GM18868 (cell line): ENCODE data around the gene FRAT2.
A peak's percentile ranks its signal among the peaks of the same experiment; 100 is the strongest.

Source experiments
- ATAC-seq: cut with Tn5 transposase; IDR thresholded peaks from one replicate; pipeline ENCODE4 v1.9.1; 2021; ENCODE audit warnings: mild to moderate bottlenecking, moderate library complexity; ENCODE audit not compliant: unreplicated experiment

The FRAT2 gene, protein sequence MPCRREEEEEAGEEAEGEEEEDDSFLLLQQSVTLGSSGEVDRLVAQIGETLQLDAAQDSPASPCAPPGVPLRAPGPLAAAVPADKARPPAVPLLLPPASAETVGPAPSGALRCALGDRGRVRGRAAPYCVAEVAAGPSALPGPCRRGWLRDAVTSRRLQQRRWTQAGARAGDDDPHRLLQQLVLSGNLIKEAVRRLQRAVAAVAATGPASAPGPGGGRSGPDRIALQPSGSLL

GRCh38 chr10:97334370-97335175, at the start of gene FRAT2:
TSS of gene FRAT2 (minus strand) at chr10:97334729. CDS start at chr10:97334572, 157 bp downstream.
- peak; percentile 95 for ATAC-seq

GRCh38 chr10:97384156-97384555, 49.6 kb upstream of the FRAT2 start:
- ATAC-seq, result no peak

DNA sequence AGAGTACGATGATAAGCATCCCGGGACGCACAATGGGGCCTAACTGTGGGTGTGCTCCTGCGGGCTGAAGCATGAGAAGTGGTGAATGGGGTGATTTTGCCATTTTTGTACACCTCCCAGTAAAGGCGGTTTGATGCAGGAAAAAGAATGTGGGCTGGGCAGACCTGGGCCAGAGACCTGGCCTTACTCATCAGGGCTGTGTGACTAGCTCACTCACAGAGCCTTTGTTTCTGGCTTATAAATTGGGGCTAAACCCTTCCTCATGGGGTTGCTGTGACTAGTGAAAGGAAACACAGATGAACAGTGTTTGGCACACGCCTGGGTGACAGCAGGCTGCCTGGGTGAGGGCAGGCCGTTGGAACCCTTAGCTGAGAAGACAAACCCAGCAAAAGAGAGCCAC, 48.6 kb upstream of the FRAT2 start:
- ATAC-seq, result no peak

DNA sequence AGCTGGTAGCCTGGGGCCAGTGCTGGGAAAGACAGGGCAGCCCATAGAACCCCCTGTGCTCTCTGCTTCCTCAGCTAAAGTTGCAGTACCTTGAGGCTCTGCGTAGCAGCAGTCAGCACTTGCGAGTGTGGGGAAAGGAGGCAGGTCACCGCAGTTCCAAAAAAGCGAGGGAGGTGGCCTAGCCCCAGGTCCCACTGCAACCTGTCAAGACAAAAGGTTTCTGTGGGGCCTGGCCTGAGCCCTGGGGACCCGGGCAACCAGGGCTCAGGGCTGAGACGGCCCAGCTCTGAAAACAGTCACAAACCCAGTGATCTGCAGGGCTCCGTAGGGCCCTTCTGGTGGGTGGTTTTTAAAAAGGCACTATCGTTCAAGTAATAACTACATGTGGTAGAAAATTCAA, 47.1 kb upstream of the FRAT2 start:
- ATAC-seq, result no peak

- ATAC-seq, result no peak
Observed at GRCh38 chr10:97380516-97380915, 46.0 kb upstream of the FRAT2 start.

DNA sequence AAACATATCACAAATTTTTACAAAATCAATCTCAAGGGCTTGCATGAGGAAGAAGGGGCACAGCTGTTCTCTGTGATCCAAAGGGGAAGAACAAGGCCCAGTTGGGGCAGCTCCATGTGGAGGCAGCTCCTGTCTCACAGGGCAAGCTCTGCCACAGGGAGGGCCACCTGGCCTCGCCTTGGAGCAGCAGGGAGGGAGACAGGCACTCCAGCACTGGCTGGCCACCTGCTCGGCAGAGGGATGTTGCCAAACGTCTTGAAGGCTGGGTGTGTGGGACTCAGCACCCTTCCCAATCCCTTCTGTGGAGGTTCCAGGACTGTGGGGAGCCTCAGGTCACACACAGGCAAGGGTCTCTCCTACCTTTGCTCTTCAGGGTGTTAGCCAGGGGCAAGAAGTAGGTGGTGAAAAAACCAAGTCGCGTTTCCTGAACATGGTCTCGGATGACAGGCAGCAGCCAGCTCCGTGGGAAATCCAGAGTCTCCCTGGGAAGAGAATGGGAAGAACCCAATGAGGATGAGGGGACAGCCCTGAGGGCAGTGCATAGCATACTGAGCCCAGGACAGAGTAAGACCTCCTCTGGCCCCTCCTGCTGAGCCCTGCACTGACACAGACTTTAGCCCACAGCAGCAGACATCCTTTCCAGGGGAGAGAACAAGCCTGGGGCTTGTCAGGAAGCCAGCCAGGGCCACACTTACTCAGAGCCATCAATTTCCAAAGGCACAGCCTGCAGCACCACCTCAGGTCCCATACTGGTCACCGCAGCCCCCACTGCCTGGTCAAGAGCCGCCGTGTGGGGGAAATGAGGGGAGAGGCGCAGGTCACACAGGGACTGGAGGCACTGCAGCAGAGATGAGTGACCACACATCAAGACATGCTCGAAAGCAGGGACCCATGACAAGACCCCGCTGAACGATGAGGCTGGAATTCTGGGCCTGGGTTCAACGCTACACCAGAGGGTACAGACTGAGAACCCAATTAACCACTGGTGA, 44.7 kb upstream of the FRAT2 start:
- ATAC-seq, result no peak

DNA sequence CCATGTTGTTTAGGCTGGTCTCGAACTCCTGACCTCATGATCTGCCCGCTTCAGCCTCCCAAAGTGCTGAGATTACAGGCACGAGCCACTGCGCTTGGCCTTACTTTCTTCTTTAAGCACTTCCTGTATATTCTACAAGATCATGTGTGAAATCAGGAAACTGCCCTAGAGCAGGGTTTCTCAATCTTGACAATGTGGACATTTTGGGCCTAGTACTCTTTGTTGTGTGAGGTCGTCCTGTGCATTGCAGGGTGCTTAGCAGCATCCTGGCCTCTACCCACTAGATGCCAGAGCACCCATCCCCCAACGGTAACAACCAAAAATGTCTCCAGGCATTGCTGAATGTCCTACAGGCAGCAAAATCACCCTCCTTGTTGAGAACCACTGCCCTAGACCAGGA, 41.9 kb upstream of the FRAT2 start:
- no peak for ATAC-seq

GRCh38 chr10:97373456-97373855, 38.9 kb upstream of the FRAT2 start:
- ATAC-seq, result no peak

DNA sequence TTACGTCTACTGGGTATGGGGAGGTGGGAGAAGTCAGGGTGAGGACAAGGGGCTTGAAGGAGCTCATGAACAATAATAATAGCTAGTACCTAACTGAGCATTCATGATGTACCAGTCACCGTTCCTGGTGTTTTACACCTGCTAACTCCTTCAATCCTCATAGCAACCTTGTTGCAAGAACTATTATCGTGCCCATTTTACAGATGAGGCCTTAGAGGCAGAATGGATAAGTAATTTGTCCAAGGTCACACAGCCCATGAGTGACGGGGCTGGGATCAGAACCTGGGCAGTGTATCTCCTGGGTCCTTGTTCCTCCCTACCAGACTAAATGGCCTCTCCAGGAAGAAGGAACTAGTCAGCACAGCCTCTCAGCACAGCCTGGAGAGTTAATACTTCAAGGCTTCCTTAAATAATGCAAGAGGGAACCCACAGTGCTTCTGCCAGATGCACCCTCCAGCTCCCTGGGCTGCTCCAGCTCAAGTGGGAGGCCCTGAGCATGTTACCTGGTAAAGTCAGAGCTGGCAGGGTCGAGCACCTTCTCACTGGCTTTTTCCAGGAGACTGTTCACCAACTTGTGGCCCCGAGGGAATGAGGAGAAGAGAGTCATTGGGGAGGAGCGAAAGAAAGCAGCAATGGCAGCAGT, 37.8 kb upstream of the FRAT2 start:
- no peak for ATAC-seq

- no peak for ATAC-seq
Observed at GRCh38 chr10:97371696-97372095, 37.2 kb upstream of the FRAT2 start.

- ATAC-seq, result no peak
Observed at GRCh38 chr10:97367126-97367649, 32.7 kb upstream of the FRAT2 start.

GRCh38 chr10:97366572-97366971, 32.0 kb upstream of the FRAT2 start:
- ATAC-seq, result no peak

DNA sequence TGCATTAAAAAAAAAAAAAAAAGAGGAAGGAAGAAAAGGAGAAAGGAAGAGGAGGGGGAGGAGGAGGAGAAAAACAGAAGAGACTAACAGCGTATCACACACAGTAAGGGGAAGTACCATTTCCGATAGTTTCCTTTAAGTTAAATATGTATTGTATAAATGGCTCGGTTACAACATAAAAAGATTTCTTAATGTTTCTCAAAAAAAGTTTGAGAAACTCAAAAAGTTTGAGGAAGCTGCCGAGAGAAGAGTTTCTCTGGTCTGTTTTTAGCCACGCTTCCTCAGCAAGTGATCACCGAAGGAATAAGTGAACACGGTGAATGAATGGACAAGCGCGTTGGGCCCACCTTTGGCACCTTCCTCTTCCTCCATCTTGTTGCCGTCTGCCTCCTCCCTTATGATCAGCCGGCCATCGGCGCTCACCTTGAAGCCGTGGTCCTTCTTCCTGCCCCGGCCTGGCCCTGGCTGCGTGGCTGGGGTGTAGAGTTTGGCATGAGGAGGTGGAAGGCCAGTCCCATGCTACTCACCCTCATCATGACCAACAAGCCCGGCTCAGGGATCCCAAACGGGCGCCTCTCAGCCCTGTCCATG, 31.3 kb upstream of the FRAT2 start:
- no peak for ATAC-seq

DNA sequence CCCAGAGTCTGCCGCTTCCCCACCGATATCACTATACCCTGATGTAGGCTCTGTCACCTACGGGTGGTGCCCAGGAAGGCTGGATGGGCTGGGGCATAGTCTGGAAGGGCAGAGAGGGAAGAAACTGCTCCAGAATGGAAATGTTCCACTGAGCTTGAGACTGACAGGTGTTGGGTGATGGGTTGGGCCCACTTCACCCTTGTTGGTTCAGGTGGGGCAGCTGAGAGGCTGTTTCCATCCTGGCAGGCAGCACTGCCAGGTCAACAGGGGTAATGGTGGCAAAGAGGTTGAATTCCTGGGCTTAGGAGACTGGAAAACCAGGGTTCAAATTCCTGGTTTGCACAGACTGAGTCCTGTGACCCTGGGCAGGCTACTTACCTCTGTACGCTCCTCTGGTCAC, 28.5 kb upstream of the FRAT2 start:
- ATAC-seq, result no peak

DNA sequence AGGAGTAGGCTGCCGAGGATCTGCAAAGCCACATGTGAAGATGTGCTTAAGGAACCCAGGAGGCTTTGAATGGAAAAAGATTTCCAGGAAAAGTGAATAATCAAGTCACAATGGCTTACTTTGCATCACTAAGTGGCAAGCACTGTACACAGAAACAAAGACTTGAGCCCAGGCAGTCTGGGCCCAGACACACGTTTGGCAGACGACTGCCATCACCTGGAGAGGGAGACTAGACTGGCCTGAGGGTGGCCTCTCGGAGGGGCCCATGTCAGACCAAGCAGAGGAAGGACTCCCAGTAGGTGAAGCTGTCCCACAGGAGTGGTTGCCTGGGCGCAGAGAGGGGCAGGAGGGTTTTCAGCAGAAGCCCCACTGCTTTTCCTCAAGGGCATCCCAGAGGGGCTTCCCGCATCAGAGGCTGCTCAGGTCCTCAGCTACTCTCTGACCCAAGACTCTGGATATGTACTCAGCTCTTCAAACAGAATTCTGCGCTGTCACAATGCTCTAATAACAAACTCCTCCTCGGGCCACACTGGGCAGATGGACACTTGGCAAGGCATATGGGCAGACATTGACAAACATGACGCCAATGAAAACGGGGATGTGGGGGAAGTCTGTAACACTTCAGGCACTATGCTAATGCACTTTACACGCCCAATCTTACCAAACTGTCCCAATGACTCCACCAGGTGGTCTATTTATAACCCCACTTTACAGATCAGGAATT, 27.9 kb upstream of the FRAT2 start:
- no peak for ATAC-seq

GRCh38 chr10:97361537-97361901, 27.0 kb upstream of the FRAT2 start:
- ATAC-seq, result no peak

DNA sequence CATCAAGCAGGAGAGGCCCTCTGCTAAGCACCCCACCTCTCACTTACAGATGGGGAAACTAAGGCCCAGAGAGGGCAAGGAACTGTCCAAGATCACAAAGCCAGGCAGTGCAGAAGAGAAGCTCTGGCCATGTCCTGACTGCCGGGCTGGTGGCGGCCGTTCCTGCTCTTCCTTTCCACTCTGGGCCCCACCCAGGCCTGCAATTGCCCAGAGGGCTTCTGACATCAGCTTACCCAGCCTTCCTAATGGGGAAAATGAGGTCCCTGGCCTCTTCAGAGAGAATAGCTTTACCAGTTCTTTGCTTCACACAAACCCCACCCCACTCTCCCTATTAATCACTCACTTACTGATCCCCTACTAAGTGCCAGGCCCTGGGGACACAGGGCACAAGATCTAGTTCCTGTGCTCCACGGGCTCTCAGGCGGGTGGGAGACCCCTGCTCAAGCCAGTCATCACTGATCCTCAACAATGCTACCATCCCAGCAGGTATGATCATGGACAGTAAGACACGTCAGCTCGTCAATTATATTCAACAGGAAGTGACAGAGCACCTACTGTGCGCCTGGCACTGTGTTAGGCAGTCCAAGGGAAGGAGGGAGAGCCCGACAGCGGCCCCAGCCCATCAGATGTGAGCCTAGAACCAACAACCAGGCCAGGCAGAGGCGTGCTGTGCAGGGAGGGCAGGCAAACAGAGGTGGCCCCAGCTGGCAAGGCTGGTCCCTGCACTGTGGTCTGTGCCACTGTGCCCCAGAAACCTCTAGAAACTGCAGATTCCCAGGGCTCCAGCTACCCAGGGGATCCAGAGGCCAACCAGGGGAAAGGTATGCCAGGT, 26.4 kb upstream of the FRAT2 start:
- no peak for ATAC-seq

- no peak for ATAC-seq
Observed at GRCh38 chr10:97358781-97359180, 24.3 kb upstream of the FRAT2 start.

- ATAC-seq, result no peak
Observed at GRCh38 chr10:97358349-97358748, 23.8 kb upstream of the FRAT2 start.
